ENCODE results near the gene SLC6A3. TPM values are rescaled to one million over a fixed set of nuclear protein-coding genes. Genes with fewer than 3 reads are reported as not detected.

The SLC6A3 gene
- total and polyA plus RNA-seq, 2 of the 13 experiments (the other 11 are each of a cell fraction or from before 2014, with no cell fraction given), result 0.01 TPM; not detected in 1

- TF ChIP-seq, protein P1, sequence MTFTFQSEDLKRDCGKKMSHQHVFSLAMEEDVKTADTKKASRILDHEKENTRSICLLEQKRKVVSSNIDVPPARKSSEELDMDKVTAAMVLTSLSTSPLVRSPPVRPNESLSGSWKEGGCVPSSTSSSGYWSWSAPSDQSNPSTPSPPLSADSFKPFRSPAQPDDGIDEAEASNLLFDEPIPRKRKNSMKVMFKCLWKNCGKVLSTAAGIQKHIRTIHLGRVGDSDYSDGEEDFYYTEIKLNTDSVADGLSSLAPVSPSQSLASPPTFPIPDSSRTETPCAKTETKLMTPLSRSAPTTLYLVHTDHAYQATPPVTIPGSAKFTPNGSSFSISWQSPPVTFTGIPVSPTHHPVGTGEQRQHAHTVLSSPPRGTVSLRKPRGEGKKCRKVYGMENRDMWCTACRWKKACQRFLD (CRISPR knock-in tag; IDR thresholded peaks at IDR 0.05; ENCODE audit: borderline replicate concordance), result no peak
- no peak for TF ChIP-seq ZNF33A (CRISPR knock-in tag; IDR thresholded peaks at IDR 0.05; ENCODE audit: borderline replicate concordance)
- no peak for TF ChIP-seq GRHL1 (CRISPR knock-in tag; conservative IDR thresholded peaks at IDR 0.05)
- TF ChIP-seq MAX (IDR thresholded peaks at IDR 0.05), result peak; percentile 20; the same call in 1 of the 2 replicates
- TF ChIP-seq, protein P2, sequence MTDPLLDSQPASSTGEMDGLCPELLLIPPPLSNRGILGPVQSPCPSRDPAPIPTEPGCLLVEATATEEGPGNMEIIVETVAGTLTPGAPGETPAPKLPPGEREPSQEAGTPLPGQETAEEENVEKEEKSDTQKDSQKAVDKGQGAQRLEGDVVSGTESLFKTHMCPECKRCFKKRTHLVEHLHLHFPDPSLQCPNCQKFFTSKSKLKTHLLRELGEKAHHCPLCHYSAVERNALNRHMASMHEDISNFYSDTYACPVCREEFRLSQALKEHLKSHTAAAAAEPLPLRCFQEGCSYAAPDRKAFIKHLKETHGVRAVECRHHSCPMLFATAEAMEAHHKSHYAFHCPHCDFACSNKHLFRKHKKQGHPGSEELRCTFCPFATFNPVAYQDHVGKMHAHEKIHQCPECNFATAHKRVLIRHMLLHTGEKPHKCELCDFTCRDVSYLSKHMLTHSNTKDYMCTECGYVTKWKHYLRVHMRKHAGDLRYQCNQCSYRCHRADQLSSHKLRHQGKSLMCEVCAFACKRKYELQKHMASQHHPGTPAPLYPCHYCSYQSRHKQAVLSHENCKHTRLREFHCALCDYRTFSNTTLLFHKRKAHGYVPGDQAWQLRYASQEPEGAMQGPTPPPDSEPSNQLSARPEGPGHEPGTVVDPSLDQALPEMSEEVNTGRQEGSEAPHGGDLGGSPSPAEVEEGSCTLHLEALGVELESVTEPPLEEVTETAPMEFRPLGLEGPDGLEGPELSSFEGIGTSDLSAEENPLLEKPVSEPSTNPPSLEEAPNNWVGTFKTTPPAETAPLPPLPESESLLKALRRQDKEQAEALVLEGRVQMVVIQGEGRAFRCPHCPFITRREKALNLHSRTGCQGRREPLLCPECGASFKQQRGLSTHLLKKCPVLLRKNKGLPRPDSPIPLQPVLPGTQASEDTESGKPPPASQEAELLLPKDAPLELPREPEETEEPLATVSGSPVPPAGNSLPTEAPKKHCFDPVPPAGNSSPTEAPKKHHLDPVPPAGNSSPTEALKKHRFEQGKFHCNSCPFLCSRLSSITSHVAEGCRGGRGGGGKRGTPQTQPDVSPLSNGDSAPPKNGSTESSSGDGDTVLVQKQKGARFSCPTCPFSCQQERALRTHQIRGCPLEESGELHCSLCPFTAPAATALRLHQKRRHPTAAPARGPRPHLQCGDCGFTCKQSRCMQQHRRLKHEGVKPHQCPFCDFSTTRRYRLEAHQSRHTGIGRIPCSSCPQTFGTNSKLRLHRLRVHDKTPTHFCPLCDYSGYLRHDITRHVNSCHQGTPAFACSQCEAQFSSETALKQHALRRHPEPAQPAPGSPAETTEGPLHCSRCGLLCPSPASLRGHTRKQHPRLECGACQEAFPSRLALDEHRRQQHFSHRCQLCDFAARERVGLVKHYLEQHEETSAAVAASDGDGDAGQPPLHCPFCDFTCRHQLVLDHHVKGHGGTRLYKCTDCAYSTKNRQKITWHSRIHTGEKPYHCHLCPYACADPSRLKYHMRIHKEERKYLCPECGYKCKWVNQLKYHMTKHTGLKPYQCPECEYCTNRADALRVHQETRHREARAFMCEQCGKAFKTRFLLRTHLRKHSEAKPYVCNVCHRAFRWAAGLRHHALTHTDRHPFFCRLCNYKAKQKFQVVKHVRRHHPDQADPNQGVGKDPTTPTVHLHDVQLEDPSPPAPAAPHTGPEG (CRISPR knock-in tag; IDR thresholded peaks at IDR 0.05), result peak; percentile 81; the same call in 1 of the 2 replicates
- no peak for TF ChIP-seq ZFP1 (CRISPR knock-in tag; IDR thresholded peaks at IDR 0.05)
- TF ChIP-seq FOSL2 (CRISPR knock-in tag; IDR thresholded peaks at IDR 0.05), result no peak
- TF ChIP-seq ZBTB49 (CRISPR knock-in tag; IDR thresholded peaks at IDR 0.05; ENCODE audit: borderline replicate concordance), result no peak
- TF ChIP-seq DNMT3B (CRISPR knock-in tag; conservative IDR thresholded peaks at IDR 0.05), result no peak
- no peak for TF ChIP-seq ELF4 (CRISPR knock-in tag; IDR thresholded peaks at IDR 0.05; ENCODE audit: borderline replicate concordance)
- no peak for TF ChIP-seq KAT7 (CRISPR knock-in tag; IDR thresholded peaks at IDR 0.05; ENCODE audit: borderline replicate concordance)
- TF ChIP-seq ZIK1 (CRISPR knock-in tag; IDR thresholded peaks at IDR 0.05; ENCODE audit: borderline replicate concordance, low read depth), result 0 out of 2 replicates have a peak, but pooled peaks have one; percentile 32
- no peak for TF ChIP-seq PITX1 (CRISPR knock-in tag; IDR thresholded peaks at IDR 0.05)
- peak; percentile 80 for TF ChIP-seq STAG1 (CRISPR knock-in tag; IDR thresholded peaks at IDR 0.05)
- no peak for TF ChIP-seq ZNF503 (CRISPR knock-in tag; IDR thresholded peaks at IDR 0.05)
Measured at GRCh38 chr5:1380011-1380817, 65.0 kb downstream of the SLC6A3 start (continued).
